Ectodermal cell (in vitro differentiated cells): ENCODE measurements around the gene FAT4. TPM values are rescaled to one million over a fixed set of nuclear protein-coding genes. Genes with fewer than 3 reads are reported as not detected.
A peak's percentile ranks its signal among the peaks of the same experiment; 100 is the strongest.

Experiments used
- H3K27ac ChIP-seq: 2 replicates; pipeline ENCODE4 v1.7.0; 2013; ENCODE audit warnings: mild to moderate bottlenecking, low read depth, low read length; ENCODE audit not compliant: insufficient read depth, poor library complexity, severe bottlenecking
- H3K27me3 ChIP-seq: 2 replicates; pipeline ENCODE4 v1.7.0; 2013; ENCODE audit warnings: mild to moderate bottlenecking, low read length; ENCODE audit not compliant: insufficient read depth, control insufficient read depth, poor library complexity, severe bottlenecking
- H3K36me3 ChIP-seq: one replicate; pipeline ENCODE4 v1.7.0; 2013; ENCODE audit warnings: low read length; ENCODE audit not compliant: control insufficient read depth, insufficient read depth
- H3K4me1 ChIP-seq: one replicate; pipeline ENCODE4 v1.7.0; 2013; ENCODE audit warnings: low read length; ENCODE audit not compliant: control insufficient read depth, insufficient read depth
- H3K4me3 ChIP-seq: 2 replicates; pipeline ENCODE4 v1.7.0; 2013; ENCODE audit warnings: low read depth, low read length, control low read depth; ENCODE audit not compliant: insufficient read depth
- H3K9me3 ChIP-seq: 2 replicates; pipeline ENCODE4 v1.7.0; 2013; ENCODE audit warnings: mild to moderate bottlenecking, low read length, moderate library complexity; ENCODE audit not compliant: control insufficient read depth
- whole genome bisulfite sequencing, 2 experiments: methylation state at CpG; one replicate each; pipeline ENCODE4 v1.1.7; 2013; ENCODE audit warnings: missing lambda C conversion rate in 2 of 2; 5-methylcytosine and 5-hydroxymethylcytosine counted together
- polyA plus RNA-seq, 4 experiments: library from polyadenylated mRNA; stranded (reverse); fragments of 50-300 nt; gene quantifications; one replicate each; pipeline ENCODE4 v1.2.3, GENCODE V29; 2013

FAT4 gene
- polyA plus RNA-seq (2013, experiment 1 of 4): 5.2 TPM
- polyA plus RNA-seq (2013, experiment 2 of 4): 5.1 TPM
- 5.2 TPM for polyA plus RNA-seq (2013, experiment 3 of 4)
- 7.5 TPM for polyA plus RNA-seq (2013, experiment 4 of 4)

- 0 to 1% methylated on average over 66 to 68 of the region's 68 CpGs for WGBS, 2 experiments
- Histone ChIP-seq H3K27ac (peak within 1 kb of the TSS; percentile 85), H3K4me3 (peak within 1 kb of the TSS; percentile 81), H3K9me3 (no peaks in the 10 kb centered on the region), H3K27me3 (peaks cover 9% of the 10 kb centered on the region), H3K4me1 (no peaks in the 10 kb centered on the region), H3K36me3 (peaks cover 7% of the 10 kb centered on the region)
Observed at GRCh38 chr4:125314676-125315575, at the start of gene FAT4. Gene FAT4 (plus strand): TSS chr4:125314955. CDS start chr4:125316412, 1,457 bp downstream.

- no peaks in the 10 kb centered on the region for H3K9me3 ChIP-seq
- peaks cover 9% of the 10 kb centered on the region for H3K4me1 ChIP-seq
- H3K36me3 ChIP-seq: no peaks in the 10 kb centered on the region
- H3K27me3 ChIP-seq: no peaks in the 10 kb centered on the region
- H3K27ac ChIP-seq: no peak overlapping the region
- WGBS, 2 experiments: 95 to 99% methylated on average over 5 of the region's 5 CpGs
- H3K4me3 ChIP-seq: no peak overlapping the region
Observed at GRCh38 chr4:125265846-125266245, 48.9 kb upstream of the FAT4 start.

GRCh38 chr4:125266901-125267604 is 47.7 kb upstream of the FAT4 start:
- Histone ChIP-seq H3K36me3 (no peaks in the 10 kb centered on the region), H3K4me3 (no peak overlapping the region), H3K27ac (no peak overlapping the region), H3K4me1 (peaks cover 9% of the 10 kb centered on the region), H3K9me3 (no peaks in the 10 kb centered on the region), H3K27me3 (no peaks in the 10 kb centered on the region)
- 80 to 87% methylated on average over 6 to 7 of the region's 7 CpGs for WGBS, 2 experiments

- no peak overlapping the region for H3K4me3 ChIP-seq
- H3K27me3 ChIP-seq: no peaks in the 10 kb centered on the region
- H3K9me3 ChIP-seq: no peaks in the 10 kb centered on the region
- 100% methylated on average over 1 of the region's 3 CpGs for WGBS, 2 experiments
- no peaks in the 10 kb centered on the region for H3K36me3 ChIP-seq
- H3K4me1 ChIP-seq: peaks cover 8% of the 10 kb centered on the region
- H3K27ac ChIP-seq: no peak overlapping the region
Observed at GRCh38 chr4:125267630-125268029, 47.1 kb upstream of the FAT4 start.

- Histone ChIP-seq H3K9me3 (no peaks in the 10 kb centered on the region), H3K27ac (peak overlapping the region; percentile 62), H3K36me3 (no peaks in the 10 kb centered on the region), H3K4me3 (no peak overlapping the region), H3K4me1 (peaks cover 8% of the 10 kb centered on the region), H3K27me3 (no peaks in the 10 kb centered on the region)
- WGBS, 2 experiments: 52 to 59% methylated on average over 4 to 5 of the region's 5 CpGs
Observed at GRCh38 chr4:125268068-125268755, 46.5 kb upstream of the FAT4 start.

- Histone ChIP-seq H3K4me1 (no peaks in the 10 kb centered on the region), H3K9me3 (no peaks in the 10 kb centered on the region), H3K27me3 (no peaks in the 10 kb centered on the region), H3K27ac (no peak overlapping the region), H3K36me3 (no peaks in the 10 kb centered on the region), H3K4me3 (no peak overlapping the region)
- WGBS, 2 experiments: 92% methylated on average over 1 of the region's 1 CpG
Observed at GRCh38 chr4:125276811-125277210, 37.9 kb upstream of the FAT4 start.

- Histone ChIP-seq H3K4me1 (no peaks in the 10 kb centered on the region), H3K27me3 (no peaks in the 10 kb centered on the region), H3K36me3 (no peaks in the 10 kb centered on the region), H3K9me3 (no peaks in the 10 kb centered on the region), H3K4me3 (no peak overlapping the region), H3K27ac (no peak overlapping the region)
- 88 to 96% methylated on average over 3 of the region's 3 CpGs for WGBS, 2 experiments
Observed at GRCh38 chr4:125277790-125278189, 37.0 kb upstream of the FAT4 start.

GRCh38 chr4:125280892-125281403 is 33.8 kb upstream of the FAT4 start:
- Histone ChIP-seq H3K9me3 (no peaks in the 10 kb centered on the region), H3K27ac (no peak overlapping the region), H3K27me3 (no peaks in the 10 kb centered on the region), H3K4me1 (no peaks in the 10 kb centered on the region), H3K36me3 (no peaks in the 10 kb centered on the region), H3K4me3 (no peak overlapping the region)
- WGBS, 2 experiments: 97 to 98% methylated on average over 34 of the region's 34 CpGs

GRCh38 chr4:125283707-125284279 is 31.0 kb upstream of the FAT4 start:
- no peak overlapping the region for H3K4me3 ChIP-seq
- H3K27me3 ChIP-seq: no peaks in the 10 kb centered on the region
- H3K27ac ChIP-seq: no peak overlapping the region
- H3K4me1 ChIP-seq: no peaks in the 10 kb centered on the region
- no peaks in the 10 kb centered on the region for H3K9me3 ChIP-seq
- 3 to 10% methylated on average over 2 to 3 of the region's 4 CpGs for WGBS, 2 experiments
- no peaks in the 10 kb centered on the region for H3K36me3 ChIP-seq
